G401 (cell line): ENCODE data around the gene PTPN13. TPM values are rescaled to one million over a fixed set of nuclear protein-coding genes. Genes with fewer than 3 reads are reported as not detected.

Experiments
- DNase-seq: peaks from one replicate; pipeline ENCODE4 v3.0.0-alpha.2; 2015; ENCODE audit warnings: low spot score
- in situ Hi-C: cut with HindIII; loops from 2 replicates; pipeline ENCODE4 v1.10.0; 2016; ENCODE audit warnings: low sequenced_read_pairs, mixed read lengths
- total RNA-seq: library from RNA; depleted of rRNA; stranded (reverse); fragments of >200 nt; shearing (Covaris generic); gene quantifications from 2 replicates; pipeline ENCODE4 v1.2.3, GENCODE V29; 2014; rRNA removed

Gene PTPN13
- total RNA-seq, 1 experiment from 2014 or later = 0.51 TPM

- in situ Hi-C loops = no loop called here
- DNase-seq = no peak
Measured at GRCh38 chr4:86841309-86841708, 247.2 kb downstream of the PTPN13 start.

DNA sequence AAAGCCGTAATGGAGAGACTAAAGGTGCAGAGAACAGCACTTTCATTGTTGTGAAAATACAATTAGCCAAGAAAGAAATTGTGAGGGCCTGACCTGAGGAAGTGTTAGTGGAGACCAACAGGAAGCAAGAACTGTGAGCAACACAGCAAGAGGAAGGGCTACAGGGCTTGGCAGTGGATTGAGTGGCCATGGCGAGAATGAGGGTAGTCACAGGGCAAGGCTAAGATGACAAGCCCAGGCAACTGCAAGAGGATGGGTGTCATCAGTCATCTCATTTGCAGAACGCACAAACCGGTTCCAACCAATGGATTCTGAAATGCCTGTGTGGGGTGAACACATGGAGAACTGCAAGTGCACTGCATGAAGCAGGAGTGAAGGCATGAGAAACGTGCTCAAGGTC, 251.5 kb downstream of the PTPN13 start:
- DNase-seq = no peak
- in situ Hi-C loops = no loop called here

DNA sequence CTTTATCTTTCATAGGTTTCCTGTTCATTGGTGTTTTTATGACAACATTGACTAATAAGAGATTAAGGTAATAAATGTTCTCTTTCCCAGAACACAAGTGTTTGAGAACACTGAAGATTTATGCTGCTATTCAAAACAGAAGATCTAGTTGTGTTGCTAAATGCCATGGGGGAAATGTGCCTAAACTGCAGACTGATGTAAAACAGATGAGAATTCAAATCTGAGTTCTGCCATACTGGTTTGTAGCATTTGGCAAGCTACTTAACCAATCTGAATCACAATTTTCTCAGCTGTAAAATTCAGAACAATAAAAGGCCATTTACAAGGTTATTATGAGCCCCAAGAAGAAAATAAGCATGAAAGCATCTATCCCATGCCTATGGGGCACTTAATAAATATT, 252.8 kb downstream of the PTPN13 start:
- DNase-seq = no peak
- in situ Hi-C loops = no loop called here

GRCh38 chr4:86847571-86847970, 253.5 kb downstream of the PTPN13 start:
- DNase-seq = no peak
- in situ Hi-C loops = no loop called here

- no peak for DNase-seq
- in situ Hi-C loops = no loop called here
Measured at GRCh38 chr4:86848136-86848535, 254.0 kb downstream of the PTPN13 start.

DNA sequence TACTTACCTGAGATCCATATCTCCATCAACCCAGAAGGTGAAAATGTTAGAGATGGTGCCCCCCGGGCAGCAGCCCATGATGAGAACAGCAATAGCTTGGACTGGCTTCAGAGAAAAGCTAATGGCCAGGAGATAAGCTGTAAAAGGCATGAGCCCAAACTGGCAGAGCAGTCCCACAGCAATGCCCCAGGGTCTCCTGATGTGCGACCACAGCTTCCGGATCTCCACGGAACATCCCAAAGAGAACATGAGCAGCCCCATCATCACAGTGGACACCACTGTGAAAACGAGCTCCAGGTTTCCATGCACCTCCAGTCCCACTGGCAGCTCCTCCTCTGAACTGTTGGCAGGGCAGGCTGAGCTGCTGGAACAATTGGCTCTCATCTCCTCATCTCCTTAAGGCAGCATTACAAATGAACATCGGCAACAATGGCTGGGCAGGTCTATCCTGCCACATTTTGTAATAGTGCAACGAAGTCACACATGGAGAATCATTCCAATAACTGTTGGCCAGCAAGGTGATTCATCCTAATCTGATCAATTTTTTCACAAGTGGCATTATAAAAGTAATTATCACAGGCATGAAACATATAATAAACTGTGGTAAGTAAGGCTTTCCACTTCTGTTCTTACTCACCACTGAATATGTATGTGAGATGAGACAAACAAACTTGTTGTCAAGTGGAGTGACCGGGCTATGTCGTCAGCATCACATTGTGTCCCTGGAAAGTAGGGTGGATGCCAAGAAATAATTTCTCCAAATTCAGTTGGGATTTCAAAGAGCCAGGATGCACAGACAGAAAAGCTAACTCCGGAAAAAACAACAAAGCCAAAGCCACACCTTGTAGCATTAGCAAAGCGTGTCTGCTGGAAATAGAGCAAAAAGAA, 254.9 kb downstream of the PTPN13 start, which contains the start of gene SLC10A6:
SLC10A6 (minus strand) TSS at position 653 of the 888 bp plus-strand sequence; CDS start at position 384, 269 bp downstream.
- no peak for DNase-seq
- in situ Hi-C loops = no loop called here

DNA sequence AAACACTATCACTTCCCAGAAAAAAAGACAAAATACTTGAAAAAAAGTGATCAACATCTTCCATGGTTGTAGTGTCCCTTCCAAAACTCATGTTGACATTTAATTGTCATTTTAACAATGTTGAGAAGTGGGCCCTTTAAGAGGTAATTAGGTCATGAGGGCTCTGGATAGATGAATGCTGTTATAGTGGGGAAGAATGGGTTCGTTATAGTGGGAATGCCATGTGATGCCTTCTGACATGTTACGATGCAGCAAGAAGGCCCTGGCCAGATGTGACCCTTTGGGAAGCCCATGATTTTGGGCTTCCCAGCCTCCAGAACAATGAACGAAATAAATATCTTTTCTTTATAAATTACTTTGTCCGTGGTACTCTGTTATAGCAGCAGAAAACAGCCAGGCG, 259.1 kb downstream of the PTPN13 start:
- no peak for DNase-seq
- in situ Hi-C loops = no loop called here

GRCh38 chr4:86855572-86855971, 261.5 kb downstream of the PTPN13 start:
- DNase-seq = no peak
- in situ Hi-C loops = no loop called here

DNA sequence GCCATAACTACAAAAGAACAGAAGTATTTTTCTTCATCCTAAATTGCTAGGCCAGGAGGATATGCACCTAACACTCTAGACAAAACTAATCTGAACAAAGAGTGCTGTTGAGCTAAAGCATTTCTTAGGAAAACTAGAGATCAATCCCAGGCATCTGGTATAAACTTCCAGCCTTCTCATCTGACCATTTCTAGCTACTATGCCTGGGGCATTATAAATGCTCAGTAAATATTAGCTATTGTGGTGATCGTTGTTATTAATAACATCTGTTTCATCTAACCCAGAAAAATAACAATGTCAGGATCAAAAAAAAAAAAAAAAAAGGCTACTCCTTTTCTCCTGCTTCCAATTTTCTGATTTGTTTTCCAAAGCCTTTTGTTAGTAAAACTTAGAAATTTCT, 262.8 kb downstream of the PTPN13 start:
- no peak for DNase-seq
- in situ Hi-C loops = no loop called here

DNA sequence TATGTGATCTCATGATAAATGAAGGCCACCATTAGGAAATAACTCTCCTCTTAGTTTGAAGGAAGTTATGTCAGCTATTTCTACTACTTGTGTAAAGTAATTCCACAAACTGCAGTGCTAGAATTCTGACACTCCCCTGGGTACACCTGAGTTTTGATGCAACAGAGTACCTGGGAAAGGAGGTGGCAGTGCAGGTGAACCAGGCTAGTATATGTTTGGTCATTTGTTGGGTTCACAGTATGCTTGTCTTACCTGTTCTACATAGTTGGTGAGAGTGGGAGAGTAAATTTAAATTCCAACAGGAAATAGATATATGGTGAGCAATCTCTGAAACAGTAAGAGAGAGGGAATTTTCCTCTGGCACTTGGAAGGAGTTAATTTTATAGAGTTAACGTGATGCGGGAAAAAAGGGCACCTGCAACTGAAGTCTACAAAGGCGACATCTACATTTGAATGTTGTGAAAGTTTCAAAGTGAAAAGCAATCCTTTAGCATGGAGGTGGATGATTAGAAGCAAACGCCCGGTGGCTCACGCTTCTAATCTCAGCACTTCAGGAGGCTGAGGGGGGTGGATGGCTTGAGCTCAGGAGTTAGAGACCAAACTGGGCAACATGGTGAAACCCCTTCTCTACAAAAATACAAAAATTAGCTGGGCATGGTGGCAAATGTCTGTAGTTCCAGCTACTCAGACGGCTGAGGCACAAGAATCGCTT, 263.4 kb downstream of the PTPN13 start:
- no peak for DNase-seq
- in situ Hi-C loops = no loop called here

Other genes starting within 250 kb of the PTPN13 start
- gene MAPK10, start 234.3 kb upstream of the PTPN13 start, total RNA-seq = 0.78 TPM in 1 of 2 replicates, not detected in the other